Brain microvascular endothelial cell (primary cell): ENCODE data around the gene RERE.
"Not testable (repeated sequence)": the region's sequence is repeated elsewhere in the genome, so short reads cannot be mapped to it uniquely, and the experiment has no call there.

ENCODE experiments used
- DNase-seq: peaks from one replicate; pipeline ENCODE4 v3.0.0-alpha.2; 2020
- H3K27ac ChIP-seq: fragments of 250-450 bp; sonication (Bioruptor Pico); 2 replicates; pipeline ENCODE4 v1.5.1; 2020; ENCODE audit warnings: mild to moderate bottlenecking, moderate library complexity
- H3K27me3 ChIP-seq: fragments of 250-450 bp; sonication (Bioruptor Pico); replicated peaks from 2 replicates; pipeline ENCODE4 v1.5.1; 2020; ENCODE audit warnings: mild to moderate bottlenecking
- H3K36me3 ChIP-seq: fragments of 250-450 bp; sonication (Bioruptor Pico); replicated peaks from 2 replicates; pipeline ENCODE4 v1.5.1; 2020; ENCODE audit warnings: mild to moderate bottlenecking
- H3K4me3 ChIP-seq: 2 replicates; pipeline ENCODE4 v1.5.1; 2011; ENCODE audit warnings: low read depth, mild to moderate bottlenecking, control low read depth, low read length, moderate library complexity
- CTCF ChIP-seq: IDR thresholded peaks from 2 replicates; pipeline ENCODE4 v1.5.1; 2011; ENCODE audit warnings: low read depth, mild to moderate bottlenecking, moderate library complexity, low read length, control low read depth, inconsistent platforms; ENCODE audit errors: missing control alignments
- in situ Hi-C: cut with HindIII; loops from 2 replicates; pipeline ENCODE4 v1.10.0; 2017; ENCODE audit warnings: low sequenced_read_pairs, low pct_ligation_motif_present

RERE gene

DNA sequence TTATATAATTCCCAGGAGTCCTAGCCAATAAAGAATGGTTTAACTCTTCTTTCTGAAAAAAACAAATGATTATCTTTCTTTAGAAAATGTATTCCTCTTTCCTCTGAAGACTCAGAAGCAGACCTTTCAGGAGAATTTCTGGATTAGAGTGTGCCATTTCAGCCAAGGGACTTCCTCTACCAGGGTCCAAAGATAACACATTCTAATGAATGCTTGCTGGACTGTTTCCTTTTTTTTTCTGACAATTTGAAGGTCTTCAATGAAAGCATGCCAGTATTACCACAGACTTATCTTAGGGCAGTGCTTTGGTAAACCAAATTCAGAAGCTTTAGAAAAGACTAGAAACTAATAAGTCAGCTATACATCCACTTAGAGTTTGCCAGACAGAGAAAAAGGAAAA is 80.5 kb downstream of the RERE start:
- H3K4me3 ChIP-seq = no peak overlapping the region
- H3K27me3 ChIP-seq = no peaks in the 10 kb centered on the region
- no peak overlapping the region for H3K27ac ChIP-seq
- TF ChIP-seq CTCF = no peak
- DNase-seq = no peak
- no peaks in the 10 kb centered on the region for H3K36me3 ChIP-seq
- in situ Hi-C loops = no loop called here

GRCh38 chr1:8733484-8733883 is 84.0 kb downstream of the RERE start:
- Histone ChIP-seq H3K27ac (no peak overlapping the region), H3K4me3 (no peak overlapping the region), H3K27me3 (no peaks in the 10 kb centered on the region), H3K36me3 (no peaks in the 10 kb centered on the region)
- DNase-seq = no peak
- no peak for TF ChIP-seq CTCF
- in situ Hi-C loops = no loop called here

DNA sequence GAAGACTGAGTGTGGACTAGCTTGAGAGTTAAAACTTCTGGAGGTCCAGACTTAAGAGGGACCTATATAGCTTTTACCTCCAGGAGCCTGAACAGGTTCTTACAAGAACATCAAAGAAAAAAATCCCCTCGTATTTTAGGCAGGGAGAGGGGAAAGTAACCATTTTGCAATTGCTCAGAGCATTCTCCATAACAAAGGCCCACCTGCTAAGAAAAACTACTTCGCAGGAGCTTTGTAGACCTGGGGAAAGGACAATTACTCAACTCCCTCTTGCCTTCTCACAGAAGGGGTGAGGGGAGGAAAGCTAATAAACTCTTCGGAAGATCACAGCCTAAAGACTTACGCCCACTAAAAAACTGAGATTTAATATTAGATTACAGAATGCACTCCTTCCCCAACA is 86.3 kb downstream of the RERE start:
- no peaks in the 10 kb centered on the region for H3K36me3 ChIP-seq
- no peak for TF ChIP-seq CTCF
- H3K27me3 ChIP-seq = no peaks in the 10 kb centered on the region
- H3K27ac ChIP-seq = no peak overlapping the region
- in situ Hi-C loops = no loop called here
- DNase-seq = no peak
- H3K4me3 ChIP-seq = no peak overlapping the region

DNA sequence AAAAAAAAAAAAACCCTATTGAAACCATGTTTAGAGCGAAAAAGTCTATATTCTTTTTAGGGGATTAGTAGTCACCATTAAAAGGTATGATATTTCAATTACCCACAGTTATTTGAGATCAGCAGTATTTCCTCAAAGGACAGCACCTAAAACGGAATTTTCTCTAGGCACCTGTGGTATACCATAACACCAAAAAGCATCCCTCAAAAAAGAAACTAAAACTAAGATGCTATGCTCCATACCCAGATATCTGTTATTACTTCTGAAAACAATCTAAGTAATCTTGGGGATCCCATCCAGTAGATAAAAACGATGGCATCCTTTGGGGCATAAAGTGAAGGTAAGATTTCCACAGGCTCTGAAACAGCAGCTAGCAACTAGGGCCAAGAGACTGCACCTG is 89.0 kb downstream of the RERE start:
- H3K4me3 ChIP-seq = no peak overlapping the region
- no peak for DNase-seq
- H3K27me3 ChIP-seq = no peaks in the 10 kb centered on the region
- in situ Hi-C loops = no loop called here
- H3K36me3 ChIP-seq = no peaks in the 10 kb centered on the region
- TF ChIP-seq CTCF = no peak
- no peak overlapping the region for H3K27ac ChIP-seq

GRCh38 chr1:8727809-8728213 is 89.6 kb downstream of the RERE start:
- in situ Hi-C loops = no loop called here
- Histone ChIP-seq H3K27ac (no peak overlapping the region), H3K36me3 (no peaks in the 10 kb centered on the region), H3K4me3 (no peak overlapping the region), H3K27me3 (no peaks in the 10 kb centered on the region)
- no peak for DNase-seq
- TF ChIP-seq CTCF = no peak

- H3K36me3 ChIP-seq, in situ Hi-C loops, DNase-seq, H3K27ac ChIP-seq, H3K4me3 ChIP-seq, H3K27me3 ChIP-seq: not testable (repeated sequence)
Measured at GRCh38 chr1:8727316-8727715, 90.1 kb downstream of the RERE start.

- DNase-seq, H3K36me3 ChIP-seq, H3K27me3 ChIP-seq, in situ Hi-C loops, H3K4me3 ChIP-seq, H3K27ac ChIP-seq: not testable (repeated sequence)
Measured at GRCh38 chr1:8726801-8727186, 90.6 kb downstream of the RERE start.
